HL-60/S4 treated with retinoic acid at 250 ng/mL for 4 days and 3 days (cell line): ENCODE results near the gene PTPRR.

ENCODE experiments used
- in situ Hi-C: fragments of 300-500 bp; cut with MboI; formaldehyde crosslinking; loops from 2 replicates; pipeline ENCODE4 v1.7.0; 2022; ENCODE audit warnings: low sequenced_read_pairs

The PTPRR gene

GRCh38 chr12:70615174-70615866, 305.2 kb downstream of the PTPRR start:
- in situ Hi-C loops = no loop called here

- in situ Hi-C loops = no loop called here
Measured at GRCh38 chr12:70609739-70610491, 310.6 kb downstream of the PTPRR start.

GRCh38 chr12:70609203-70609602, 311.3 kb downstream of the PTPRR start:
- in situ Hi-C loops = no loop called here

GRCh38 chr12:70608184-70608583, 312.4 kb downstream of the PTPRR start:
- in situ Hi-C loops = no loop called here

- in situ Hi-C loops = no loop called here
Measured at GRCh38 chr12:70607107-70607506, 313.4 kb downstream of the PTPRR start.

- in situ Hi-C loops = no loop called here
Measured at GRCh38 chr12:70605976-70606375, 314.6 kb downstream of the PTPRR start.

- in situ Hi-C loops = no loop called here
Measured at GRCh38 chr12:70604662-70605061, 315.9 kb downstream of the PTPRR start.

- in situ Hi-C loops = no loop called here
Measured at GRCh38 chr12:70603044-70603443, 317.5 kb downstream of the PTPRR start.

- in situ Hi-C loops = loop anchor here (25.0 kb wide), 1 partner anchor 711 kb away; no protein-coding TSS in a partner anchor
Measured at GRCh38 chr12:70598467-70599193, 321.9 kb downstream of the PTPRR start.

GRCh38 chr12:70592664-70593063, 327.9 kb downstream of the PTPRR start:
- in situ Hi-C loops = loop anchor here (25.0 kb wide), 1 partner anchor 705 kb away; no protein-coding TSS in a partner anchor

GRCh38 chr12:70590549-70591226, 329.9 kb downstream of the PTPRR start:
- in situ Hi-C loops = loop anchor here (25.0 kb wide), 1 partner anchor 703 kb away; no protein-coding TSS in a partner anchor

- in situ Hi-C loops = loop anchor here (25.0 kb wide), 1 partner anchor 703 kb away; no protein-coding TSS in a partner anchor
Measured at GRCh38 chr12:70590051-70590450, 330.5 kb downstream of the PTPRR start.
